BE2C (cell line): ENCODE measurements around the gene EPHA8.

Experiments
- DNase-seq: peaks from one replicate; pipeline ENCODE4 v3.0.0-alpha.2; 2020
- H3K27me3 ChIP-seq: fragments of 250-450 bp; sonication (Bioruptor Pico); 2 replicates; pipeline ENCODE4 v1.5.1; 2020; ENCODE audit warnings: mild to moderate bottlenecking
- H3K36me3 ChIP-seq: fragments of 250-450 bp; sonication (Bioruptor Pico); 2 replicates; pipeline ENCODE4 v1.5.1; 2020; ENCODE audit warnings: mild to moderate bottlenecking
- H3K4me1 ChIP-seq: fragments of 250-450 bp; sonication (Bioruptor Pico); 2 replicates; pipeline ENCODE4 v1.5.1; 2020
- H3K4me3 ChIP-seq: 2 replicates; pipeline ENCODE4 v1.5.1; 2011; ENCODE audit warnings: low read depth, low read length
- H3K9me3 ChIP-seq: fragments of 250-450 bp; sonication (Bioruptor Pico); 2 replicates; pipeline ENCODE4 v1.5.1; 2020
- TF ChIP-seq, protein P1 (sequence below): IDR thresholded peaks from 2 replicates; pipeline ENCODE4 v1.5.1; 2012; ENCODE audit warnings: mild to moderate bottlenecking, low read depth, low read length

Gene EPHA8

DNA sequence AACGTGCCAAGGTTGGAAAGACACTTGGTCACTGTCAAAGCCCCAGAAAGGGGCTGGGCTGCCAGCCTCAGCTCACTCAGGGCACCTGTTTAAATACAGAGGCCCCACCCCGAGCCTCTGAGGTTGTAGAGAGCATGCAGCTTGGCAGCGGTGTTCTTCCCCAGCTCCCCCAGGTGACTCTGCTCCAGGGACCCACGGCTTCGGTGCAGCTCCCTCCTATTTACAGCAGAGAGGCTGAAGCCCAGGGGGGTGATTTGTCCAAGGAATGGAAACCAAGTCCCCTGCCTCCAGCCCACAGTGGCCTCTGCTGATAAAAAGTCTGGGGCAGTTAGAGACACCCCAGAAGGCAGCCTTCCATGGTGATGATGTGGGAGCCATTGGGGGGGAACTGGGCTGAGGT lies 64.0 kb downstream of the EPHA8 start:
- Histone ChIP-seq H3K36me3 (no peaks in the 10 kb centered on the region), H3K4me1 (no peaks in the 10 kb centered on the region), H3K27me3 (no peaks in the 10 kb centered on the region), H3K9me3 (no peaks in the 10 kb centered on the region), H3K4me3 (no peak overlapping the region)
- no peak for DNase-seq
- TF ChIP-seq, protein P1, sequence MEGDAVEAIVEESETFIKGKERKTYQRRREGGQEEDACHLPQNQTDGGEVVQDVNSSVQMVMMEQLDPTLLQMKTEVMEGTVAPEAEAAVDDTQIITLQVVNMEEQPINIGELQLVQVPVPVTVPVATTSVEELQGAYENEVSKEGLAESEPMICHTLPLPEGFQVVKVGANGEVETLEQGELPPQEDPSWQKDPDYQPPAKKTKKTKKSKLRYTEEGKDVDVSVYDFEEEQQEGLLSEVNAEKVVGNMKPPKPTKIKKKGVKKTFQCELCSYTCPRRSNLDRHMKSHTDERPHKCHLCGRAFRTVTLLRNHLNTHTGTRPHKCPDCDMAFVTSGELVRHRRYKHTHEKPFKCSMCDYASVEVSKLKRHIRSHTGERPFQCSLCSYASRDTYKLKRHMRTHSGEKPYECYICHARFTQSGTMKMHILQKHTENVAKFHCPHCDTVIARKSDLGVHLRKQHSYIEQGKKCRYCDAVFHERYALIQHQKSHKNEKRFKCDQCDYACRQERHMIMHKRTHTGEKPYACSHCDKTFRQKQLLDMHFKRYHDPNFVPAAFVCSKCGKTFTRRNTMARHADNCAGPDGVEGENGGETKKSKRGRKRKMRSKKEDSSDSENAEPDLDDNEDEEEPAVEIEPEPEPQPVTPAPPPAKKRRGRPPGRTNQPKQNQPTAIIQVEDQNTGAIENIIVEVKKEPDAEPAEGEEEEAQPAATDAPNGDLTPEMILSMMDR: no peak

GRCh38 chr1:22628698-22629444 lies 65.6 kb downstream of the EPHA8 start:
- no peaks in the 10 kb centered on the region for H3K9me3 ChIP-seq
- TF ChIP-seq, protein P1: no peak
- DNase-seq: no peak
- H3K4me1 ChIP-seq: no peaks in the 10 kb centered on the region
- H3K27me3 ChIP-seq: no peaks in the 10 kb centered on the region
- H3K36me3 ChIP-seq: no peaks in the 10 kb centered on the region
- no peak overlapping the region for H3K4me3 ChIP-seq

- Histone ChIP-seq H3K36me3 (no peaks in the 10 kb centered on the region), H3K9me3 (no peaks in the 10 kb centered on the region), H3K4me3 (no peak overlapping the region), H3K27me3 (no peaks in the 10 kb centered on the region), H3K4me1 (no peaks in the 10 kb centered on the region)
- DNase-seq: no peak
- TF ChIP-seq, protein P1: no peak
These were observed 66.6 kb downstream of the EPHA8 start for GRCh38 chr1:22629886-22630285.

DNA sequence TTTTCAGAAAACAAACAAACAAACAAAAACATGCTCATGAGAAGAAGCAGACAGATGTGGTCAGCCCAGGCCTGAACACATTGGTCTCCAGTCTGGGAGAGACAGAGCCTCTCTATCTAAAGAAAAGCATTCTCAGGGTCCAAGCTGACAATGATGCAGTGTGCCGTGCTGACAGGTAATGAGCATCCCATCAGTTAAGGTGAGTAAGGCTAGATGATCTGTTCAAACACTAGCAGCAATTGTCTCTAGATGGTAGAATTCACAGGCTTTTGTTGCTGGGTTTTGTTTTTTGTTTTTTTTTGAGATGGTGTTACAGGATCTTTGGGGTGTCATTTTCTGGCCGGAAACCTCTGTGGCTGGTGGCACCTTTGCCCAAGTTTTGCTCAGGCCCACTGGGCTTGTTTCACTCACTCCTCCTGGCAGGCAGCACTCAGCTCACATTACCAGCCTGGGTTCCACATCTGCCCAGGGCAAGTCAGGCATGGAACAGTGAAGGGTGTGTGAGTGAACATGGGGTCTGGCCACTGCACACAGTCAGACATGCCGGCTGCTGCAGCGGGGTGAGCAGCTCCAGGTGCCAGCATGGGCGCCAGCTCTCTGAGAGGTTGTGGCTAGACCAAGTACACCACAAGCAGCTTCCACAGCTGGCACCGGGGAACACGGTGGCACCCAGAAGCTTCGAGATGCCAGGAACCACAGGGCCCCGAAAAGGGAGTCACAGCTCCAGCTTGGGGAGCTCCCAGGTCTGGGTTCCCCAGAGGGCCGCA lies 70.6 kb downstream of the EPHA8 start:
- DNase-seq: no peak
- no peaks in the 10 kb centered on the region for H3K9me3 ChIP-seq
- no peaks in the 10 kb centered on the region for H3K4me1 ChIP-seq
- H3K27me3 ChIP-seq: no peaks in the 10 kb centered on the region
- H3K36me3 ChIP-seq: no peaks in the 10 kb centered on the region
- H3K4me3 ChIP-seq: no peak overlapping the region
- TF ChIP-seq, protein P1: no peak

- Histone ChIP-seq H3K4me3 (no peak overlapping the region), H3K27me3 (no peaks in the 10 kb centered on the region), H3K36me3 (no peaks in the 10 kb centered on the region), H3K9me3 (no peaks in the 10 kb centered on the region), H3K4me1 (no peaks in the 10 kb centered on the region)
- TF ChIP-seq, protein P1: no peak
- DNase-seq: no peak
These were observed 72.1 kb downstream of the EPHA8 start for GRCh38 chr1:22635436-22635835.

GRCh38 chr1:22636353-22636752 lies 73.1 kb downstream of the EPHA8 start, which contains the start of gene C1QA:
TSS of gene C1QA (plus strand) at chr1:22636628. CDS start at chr1:22637617, 989 bp downstream.
- TF ChIP-seq, protein P1: no peak
- Histone ChIP-seq H3K27me3 (no peaks in the 10 kb centered on the region), H3K4me1 (no peaks in the 10 kb centered on the region), H3K36me3 (no peaks in the 10 kb centered on the region), H3K9me3 (no peaks in the 10 kb centered on the region), H3K4me3 (no peak within 1 kb of the TSS)
- DNase-seq: no peak
